GM18909 (cell line): Measurements from ENCODE around the gene CFAP77.

ENCODE experiments used
- ATAC-seq: cut with Tn5 transposase; IDR thresholded peaks from one replicate; pipeline ENCODE4 v1.9.1; 2021; ENCODE audit warnings: mild to moderate bottlenecking; ENCODE audit not compliant: unreplicated experiment, poor library complexity

The CFAP77 gene

DNA sequence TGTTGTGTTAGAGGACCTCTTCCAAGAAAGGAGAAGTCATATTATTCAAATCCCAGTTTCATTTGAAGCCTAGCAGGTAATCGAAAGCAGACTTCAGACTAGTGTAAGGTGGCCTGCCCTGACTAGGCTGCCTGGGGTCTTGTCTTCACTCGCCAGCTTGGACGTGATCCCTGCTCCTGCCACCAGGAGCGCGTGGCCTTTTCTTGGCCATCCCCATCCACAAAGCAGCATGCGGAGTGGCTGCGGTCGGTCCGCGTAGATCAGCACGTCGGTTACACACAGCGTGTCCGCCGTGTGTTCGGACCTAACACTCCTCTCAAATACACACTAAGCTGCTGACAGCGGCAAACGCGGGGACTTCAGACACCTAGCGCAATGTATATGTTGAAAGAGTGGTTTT, 37.3 kb downstream of the CFAP77 start:
- ATAC-seq = no peak

DNA sequence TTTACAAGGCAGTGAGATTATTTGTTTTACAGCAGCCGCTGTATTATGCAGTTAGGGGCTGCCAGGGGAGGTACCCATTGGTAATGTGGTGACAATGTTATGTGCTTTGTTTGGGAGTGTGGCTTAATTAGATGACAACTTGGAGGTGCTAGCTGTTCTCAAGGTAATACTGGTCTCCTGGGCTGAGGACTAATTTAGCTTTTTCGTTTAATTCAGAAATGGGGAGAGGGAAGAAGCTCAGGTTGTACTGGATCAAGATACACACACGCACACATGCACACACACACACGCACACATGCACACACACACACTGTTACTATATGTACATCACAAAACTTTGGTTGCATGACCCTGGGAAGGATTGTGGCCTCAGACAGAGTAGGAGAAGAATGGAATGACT, 37.9 kb downstream of the CFAP77 start:
- no peak for ATAC-seq

DNA sequence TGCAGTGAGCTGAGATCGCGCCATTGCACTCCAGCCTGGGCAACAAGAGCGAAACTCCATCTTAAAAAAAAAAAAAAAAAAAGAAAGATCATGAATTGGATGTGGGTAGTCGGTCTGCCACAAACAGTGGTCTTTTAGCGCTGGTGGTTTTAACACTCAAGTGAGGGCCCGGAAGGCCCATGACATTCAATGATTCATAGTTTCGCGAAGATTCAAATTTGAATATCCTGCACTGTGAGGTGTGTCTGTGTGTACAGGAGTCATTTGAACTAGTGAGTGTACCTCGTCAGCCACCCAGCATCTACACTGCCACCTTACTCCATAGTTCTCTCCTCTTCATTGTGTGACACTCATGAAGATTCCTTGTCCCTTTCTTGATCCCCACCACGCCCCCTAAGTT, 41.3 kb downstream of the CFAP77 start:
- ATAC-seq = no peak

DNA sequence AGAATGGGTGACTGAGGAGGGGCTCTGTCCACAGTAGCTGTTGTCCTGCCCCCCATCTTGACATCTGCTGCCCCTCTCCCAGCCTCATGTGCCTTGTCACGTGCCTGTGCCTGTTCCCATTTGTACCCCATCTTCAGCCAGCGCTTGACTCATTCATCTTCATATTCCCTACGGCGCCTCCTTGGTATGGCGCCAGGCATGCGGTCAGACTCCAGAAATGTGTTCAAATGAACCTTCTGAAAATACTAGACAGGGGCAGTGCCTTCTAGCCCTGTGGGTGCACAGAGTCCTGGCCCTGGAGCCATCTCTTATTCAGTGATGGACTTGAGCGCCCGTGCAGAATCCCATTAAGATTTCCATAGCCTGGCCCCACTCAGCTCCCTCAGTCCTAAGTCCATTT, 46.2 kb downstream of the CFAP77 start:
- ATAC-seq = no peak

DNA sequence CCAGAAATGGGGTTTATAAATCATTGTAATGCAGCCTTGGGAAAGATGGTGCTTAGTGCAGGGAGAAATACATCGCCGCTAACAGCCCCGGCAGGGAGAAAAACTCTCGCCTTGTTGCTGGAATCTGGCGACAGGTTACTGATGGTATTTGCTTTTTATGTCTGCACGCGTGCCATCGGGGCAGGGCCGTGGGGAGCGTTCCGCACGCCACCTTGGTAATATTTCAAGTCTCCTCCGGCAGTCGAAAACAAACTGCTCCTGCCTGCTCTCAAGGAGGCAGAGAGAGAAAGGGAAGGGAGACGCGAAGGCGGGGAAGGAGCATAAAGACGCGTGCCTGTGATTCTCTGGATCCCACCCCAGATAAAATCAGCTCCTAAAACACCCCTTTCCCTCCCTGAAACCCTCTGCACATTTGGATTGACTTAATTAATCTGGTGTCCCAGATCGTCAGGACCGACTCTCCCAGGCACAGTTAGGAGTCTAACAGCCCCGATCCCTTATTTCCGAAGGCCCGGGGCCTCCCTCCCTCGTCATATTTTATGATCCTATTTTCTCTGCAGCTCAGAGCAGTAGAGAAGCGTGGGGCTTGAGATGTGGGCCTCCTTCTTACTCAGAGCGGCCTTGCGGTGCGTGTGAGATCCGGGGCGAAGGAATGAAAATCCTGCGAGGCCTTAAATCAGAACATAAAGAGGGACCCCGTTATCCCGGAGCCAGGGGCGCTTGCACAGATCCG, 47.7 kb downstream of the CFAP77 start:
- ATAC-seq = no peak

DNA sequence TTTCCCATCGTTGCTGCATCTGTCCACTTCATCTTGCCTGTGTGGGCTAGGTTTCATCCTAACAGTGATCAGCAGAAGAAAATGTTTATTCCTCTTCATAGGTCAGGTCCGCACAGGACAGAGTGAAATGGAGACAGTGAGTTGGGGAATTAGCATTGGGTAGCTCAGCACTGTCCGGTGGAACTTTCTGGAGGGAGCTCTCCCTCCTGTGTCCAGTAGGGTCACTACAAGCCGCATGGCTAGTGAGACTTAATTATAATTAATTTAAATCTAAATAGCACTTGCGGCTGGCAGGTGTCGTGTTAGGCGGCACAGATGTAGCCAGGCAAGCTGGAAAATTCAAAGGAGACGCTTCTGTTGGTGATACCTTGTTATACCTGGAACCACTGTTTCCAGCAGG, 48.4 kb downstream of the CFAP77 start:
- ATAC-seq = no peak

DNA sequence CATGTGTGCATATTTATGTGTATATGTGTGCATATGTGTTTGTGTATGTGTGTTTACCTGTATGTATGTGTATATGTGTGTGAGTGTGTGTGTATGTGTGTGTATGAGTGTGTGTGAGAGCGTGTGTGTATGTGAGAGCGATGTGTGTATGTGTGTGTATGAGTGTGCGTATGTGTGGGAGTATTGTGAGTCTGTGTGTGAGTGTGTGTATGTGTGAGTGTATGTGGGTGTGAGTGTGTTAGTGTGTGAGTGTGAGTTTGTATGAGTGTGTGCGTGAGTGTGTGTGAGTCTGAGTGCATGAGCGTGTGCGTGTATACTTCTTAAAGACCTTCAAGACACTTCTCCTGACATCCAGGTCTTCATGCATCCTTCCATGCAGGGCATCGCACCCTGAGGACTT, 49.6 kb downstream of the CFAP77 start:
- ATAC-seq = no peak

DNA sequence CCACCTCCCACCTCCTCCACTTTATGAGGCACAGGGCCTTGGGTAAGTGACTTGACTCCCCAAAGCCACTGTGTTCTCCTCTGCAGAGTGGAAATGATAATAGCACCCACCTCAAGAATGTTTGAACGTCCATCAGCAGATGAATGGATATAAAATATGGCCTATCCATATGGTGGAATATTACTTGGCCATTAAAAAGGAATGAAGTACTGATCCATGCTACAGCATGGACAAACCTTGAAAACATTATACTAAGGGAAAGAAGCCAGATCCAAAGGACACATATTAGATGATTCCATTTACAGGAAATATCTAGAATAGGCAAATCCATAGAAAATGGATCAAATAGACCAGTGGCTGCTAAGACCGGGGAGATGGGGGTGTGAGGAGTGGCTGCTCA, 50.2 kb downstream of the CFAP77 start:
- no peak for ATAC-seq

DNA sequence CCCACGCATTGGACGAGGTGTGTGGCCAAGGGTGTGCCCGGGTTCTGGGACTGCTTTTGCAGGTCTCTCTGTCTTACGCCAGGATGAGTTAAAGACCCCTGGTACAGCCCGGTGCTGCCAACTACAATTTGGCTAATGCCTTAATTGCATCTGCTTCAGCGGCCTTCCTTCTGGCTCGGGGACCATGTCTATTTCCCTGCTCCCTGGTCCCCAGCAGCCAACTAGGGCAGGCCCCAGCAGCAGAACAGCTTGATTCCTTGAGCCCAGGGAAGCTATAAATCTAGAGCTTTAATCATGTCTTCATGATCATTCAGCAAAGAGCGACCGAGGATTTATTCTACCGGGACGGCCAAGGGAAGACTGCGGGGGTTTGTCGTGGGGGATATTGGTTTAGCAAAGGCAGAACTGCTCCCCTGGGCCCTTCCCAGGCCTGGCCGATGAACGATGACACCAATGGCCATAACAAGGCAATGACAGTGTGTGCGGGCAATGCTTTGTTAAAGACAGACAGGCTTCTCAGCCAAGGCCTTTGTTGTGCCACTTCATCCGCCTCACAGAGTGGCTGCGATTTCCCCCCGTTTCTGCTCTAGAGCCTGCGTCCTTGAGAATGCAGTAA, 51.4 kb downstream of the CFAP77 start:
- no peak for ATAC-seq

DNA sequence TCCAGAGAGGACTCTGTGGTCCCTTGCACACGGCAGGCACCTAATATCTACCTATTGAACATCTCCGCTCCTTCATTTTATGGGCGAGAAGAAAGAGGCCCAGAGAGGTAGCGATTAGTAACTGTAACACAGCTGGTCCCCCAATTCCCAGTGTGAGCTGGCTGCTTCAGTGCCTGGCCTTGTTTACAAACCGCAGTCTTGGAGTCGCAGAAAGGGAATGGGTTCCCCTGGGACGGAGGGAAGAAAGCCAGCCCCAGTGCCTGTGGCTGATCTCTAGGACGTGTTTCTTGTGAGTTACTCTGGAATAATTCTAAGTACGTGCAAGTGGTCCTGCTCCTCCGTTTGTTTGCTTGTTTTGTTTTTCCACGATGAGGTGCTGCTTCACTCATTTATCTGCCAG, 52.0 kb downstream of the CFAP77 start:
- no peak for ATAC-seq

DNA sequence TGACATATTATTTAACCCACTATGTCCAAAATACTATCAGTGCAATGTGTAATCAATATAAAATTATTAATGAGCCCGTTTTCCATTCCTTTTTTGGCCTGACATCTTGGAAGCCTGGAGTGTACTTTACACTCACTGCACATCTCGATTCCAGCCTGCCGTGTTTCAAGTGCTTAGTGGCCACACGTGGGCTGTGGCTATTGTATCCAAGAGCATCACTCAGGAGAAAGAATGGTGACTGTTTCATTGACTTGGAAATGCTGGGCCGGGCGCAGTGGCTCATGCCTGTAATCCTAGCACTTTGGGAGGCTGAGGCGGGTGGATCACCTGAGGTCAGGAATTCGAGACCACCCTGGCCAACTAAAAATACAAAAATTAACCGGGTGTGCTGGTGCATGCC, 54.5 kb downstream of the CFAP77 start:
- ATAC-seq = no peak

DNA sequence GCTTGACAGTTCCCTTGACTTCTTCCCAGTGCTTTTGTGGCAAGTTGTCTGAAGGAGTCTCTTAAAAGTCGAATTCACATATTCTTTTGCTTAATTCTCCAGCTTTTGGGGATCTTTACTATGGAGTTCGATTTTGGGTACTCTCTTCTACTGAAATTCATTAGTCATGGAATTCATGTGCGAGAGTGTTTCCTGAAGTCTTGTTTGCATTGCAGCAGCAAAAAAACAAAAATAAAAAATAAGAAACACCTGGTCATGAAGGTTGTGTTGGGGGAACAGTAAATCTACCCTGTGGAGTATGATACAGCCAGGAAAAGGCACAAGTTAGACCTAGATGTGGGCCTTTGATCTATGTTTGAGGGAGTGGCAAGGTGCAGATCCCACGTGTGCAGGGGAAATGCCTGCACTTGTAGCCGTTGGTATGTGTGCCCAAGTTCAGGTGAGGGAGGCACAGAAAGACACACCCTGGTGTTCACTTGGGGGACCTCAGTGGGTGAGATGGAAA, 55.2 kb downstream of the CFAP77 start:
- no peak for ATAC-seq

DNA sequence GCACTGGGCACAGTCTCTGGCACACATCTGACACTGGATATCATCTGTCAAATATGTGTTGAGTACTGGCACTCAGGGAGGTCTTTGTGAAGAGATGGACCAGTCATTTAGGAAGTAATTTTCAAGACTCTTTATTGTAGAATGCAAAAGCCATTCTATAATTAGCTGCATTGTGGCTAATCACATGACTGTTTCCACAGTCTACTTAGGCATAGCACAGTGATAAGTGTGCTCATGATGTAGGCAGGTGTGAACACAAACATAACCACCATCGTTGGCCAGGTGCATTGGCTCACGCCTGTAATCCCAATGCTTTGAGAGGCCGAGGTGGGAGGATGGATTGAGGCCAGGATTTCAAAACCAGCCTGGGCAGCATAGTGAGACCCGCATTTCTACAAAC, 62.2 kb downstream of the CFAP77 start:
- no peak for ATAC-seq

DNA sequence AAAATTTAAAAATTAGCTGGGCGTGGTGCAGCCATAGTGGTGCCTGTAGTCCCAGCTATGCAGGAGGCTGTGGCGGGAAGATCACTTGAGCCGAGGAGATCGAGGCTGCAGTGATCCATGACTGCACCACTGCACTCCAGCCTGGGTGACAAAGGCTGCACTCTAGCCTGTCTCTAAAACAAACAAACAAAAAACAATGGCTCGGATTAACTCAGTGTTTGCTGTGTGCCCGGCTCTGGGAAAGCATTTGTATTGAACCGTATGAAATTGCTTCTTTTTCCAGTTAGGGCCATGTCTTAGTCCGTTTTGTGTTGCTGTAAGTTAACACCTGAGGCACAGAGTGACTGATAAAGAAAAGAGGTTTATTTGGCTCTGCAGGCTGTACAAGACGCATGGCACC, 62.6 kb downstream of the CFAP77 start:
- no peak for ATAC-seq

DNA sequence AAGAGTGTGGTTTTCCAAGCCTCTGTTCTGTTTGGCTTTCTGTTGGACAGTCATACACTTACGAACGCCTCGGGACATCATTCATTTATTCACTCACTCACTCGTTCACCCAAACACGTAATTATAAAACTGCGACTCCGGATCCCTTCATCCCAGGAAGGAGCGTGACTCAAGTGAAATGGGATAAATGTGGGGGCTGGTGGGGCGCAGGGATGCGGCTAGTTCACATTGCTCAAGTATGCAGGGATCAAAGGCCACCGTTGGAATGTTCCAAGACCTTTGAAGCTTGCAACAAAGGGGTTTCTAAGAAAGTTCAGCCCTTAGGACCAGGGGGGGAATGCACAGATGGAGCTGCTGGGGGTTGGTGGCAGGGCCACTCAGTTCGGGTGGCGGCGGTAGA, 64.2 kb downstream of the CFAP77 start:
- no peak for ATAC-seq

DNA sequence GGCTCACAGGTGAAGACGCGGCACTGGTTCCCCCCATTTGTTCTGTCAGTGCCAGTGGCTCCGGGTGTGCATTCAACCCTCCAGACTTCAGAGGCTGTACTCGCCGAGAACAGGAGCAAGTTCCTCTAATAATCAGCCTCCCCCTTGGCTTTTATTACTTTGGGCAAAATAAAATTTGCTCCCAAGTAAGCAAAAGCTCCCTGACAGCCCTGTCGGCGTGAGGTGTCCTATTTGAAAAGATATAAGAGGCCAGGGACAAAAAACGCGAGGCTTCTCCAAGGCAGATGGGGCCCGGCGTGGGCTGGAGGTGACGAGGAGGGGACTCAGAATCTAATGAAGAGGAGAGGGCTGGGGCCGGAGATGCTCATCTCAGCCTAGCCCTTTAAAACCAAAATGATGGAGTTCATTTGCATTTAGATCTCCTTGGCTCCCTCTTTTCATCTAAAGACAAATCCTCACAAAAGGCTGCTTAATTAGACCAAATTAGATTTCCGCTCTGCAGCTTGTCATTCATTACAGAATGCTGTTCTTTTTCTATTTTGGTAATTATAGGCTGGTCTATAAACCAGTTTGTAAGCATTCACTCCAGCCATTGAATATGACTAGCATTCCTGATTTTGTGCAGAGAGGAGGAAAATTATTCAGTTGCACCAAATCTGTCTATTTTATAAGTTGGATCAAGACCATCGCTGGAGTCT, 68.5 kb downstream of the CFAP77 start:
- no peak for ATAC-seq

DNA sequence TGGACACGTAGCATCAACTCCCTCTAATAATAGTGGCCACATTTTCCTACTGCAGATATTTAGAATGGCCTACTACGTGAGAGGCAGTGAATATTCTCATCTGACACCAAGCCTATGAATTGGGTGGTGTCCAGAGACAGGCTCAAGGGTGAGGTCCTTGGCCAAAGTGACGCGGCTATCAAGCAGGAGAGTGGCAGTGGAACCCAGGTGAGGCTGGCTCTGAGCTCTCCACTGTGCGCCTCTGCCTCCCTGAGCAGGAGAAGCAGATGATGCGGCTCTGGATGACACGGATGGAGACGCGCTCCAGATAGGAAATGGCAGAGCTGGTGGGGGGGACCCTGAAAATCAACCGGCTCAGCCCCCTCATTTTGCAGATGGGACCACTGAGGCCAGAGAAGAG, 69.7 kb downstream of the CFAP77 start:
- no peak for ATAC-seq

DNA sequence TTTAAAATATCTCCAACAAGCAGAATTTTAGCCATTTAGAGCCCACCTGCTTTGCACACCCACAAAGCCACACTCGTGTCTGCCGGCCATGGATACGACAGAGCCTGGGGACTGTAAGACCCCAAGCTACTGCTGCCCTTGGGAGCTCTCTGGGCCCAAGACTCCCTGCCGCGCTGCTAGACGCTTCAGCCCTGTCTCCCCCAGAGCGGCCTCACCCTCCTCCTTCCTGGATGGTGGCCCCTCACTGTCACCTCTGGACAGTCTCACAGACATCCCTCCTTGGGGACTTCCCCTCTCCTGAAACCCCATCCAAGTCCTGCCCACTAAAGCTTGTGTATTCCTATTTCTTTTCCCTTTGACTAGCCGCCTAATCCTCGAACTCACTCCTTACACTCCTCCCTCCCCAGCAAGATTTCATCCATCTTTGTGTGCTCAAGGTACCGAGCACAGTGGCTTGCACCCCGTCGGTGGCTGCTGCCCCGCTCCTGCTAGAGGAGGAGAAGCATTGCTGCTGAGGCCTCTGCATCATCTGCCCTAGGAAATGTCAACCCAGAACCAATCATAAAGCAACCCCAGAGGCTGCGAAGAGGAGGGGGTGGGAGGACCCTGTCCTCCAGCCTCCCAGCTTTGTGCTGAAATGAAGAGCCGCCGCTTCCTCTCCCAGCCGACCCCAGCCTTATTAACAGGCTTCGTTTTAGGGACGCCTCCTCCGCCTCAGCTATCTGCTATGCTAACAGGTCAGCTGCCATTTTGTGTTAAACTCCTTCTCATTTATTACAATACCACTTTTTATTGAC, 71.2 kb downstream of the CFAP77 start:
- ATAC-seq = no peak

DNA sequence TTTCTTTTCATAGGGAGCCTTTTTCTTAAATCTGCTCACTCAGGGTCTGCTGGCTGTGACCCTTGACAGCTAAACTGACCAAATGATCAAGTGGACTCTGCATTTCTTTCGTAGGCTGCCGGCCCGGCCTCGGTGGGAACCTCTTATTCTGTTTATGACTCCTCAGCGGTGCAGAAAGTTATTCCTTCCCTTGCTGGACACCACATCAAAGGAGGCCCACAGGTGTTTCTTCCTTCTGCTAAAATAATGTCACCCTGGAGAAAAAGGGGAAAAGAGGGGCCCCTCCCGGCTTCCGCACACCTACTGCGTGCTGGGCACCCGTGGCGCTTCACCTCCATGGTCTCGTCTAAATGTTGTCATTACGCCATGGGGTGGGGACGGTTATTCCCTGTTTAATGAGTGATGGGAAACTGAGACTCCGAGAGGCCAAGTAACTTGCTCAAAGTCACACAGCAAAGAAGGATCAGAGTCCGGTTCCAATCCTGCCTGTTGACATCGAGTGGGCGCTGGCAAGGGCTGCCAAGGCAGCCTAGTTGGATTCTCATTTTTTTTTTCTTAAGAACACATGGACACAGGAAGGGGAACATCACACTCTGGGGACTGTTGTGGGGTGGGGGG, 72.3 kb downstream of the CFAP77 start:
- ATAC-seq = no peak

DNA sequence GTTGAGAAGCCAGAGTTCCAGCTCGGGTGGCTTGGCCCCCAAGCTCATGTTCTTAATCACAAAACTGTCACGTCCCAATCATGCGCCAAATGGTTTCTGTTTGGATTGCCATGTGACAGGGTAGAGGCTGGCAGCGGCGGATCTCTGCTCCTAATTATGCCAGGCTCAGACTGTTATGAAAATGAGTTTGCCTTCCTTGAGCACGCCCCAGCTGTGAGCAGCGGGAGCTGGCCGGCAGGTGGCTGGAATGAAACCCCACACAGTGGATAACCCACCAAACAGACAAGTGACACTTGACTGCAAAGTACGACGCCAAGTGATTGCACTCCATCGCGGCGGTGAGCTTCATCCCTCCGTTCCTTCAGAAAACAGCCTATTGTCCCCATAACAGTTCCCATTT, 75.4 kb downstream of the CFAP77 start:
- ATAC-seq = no peak
